Neural cell (in vitro differentiated cells): ENCODE measurements around the gene MPPED2. TPM values are rescaled to one million over a fixed set of nuclear protein-coding genes. Genes with fewer than 3 reads are reported as not detected.

Source experiments
- H2AFZ ChIP-seq: fragments of 200-600, 300-800 bp; sonication (generic), shearing (Covaris generic); 2 replicates; pipeline ENCODE4 v1.6.0; 2014; ENCODE audit warnings: low read depth, mild to moderate bottlenecking, antibody characterized with exemption, low read length, moderate library complexity
- H3F3A ChIP-seq: fragments of 200-600 bp; shearing (Covaris generic); 2 replicates; pipeline ENCODE4 v1.6.1; 2016; ENCODE audit warnings: mild to moderate bottlenecking, moderate library complexity, mixed read lengths, antibody characterized with exemption, low read length; ENCODE audit not compliant: insufficient read depth, poor library complexity, severe bottlenecking
- H3K27ac ChIP-seq: fragments of 200-600, 300-800 bp; sonication (generic), shearing (Covaris generic); 2 replicates; pipeline ENCODE4 v1.5.1; 2014; ENCODE audit warnings: mild to moderate bottlenecking, low read length, moderate library complexity
- H3K27me3 ChIP-seq: fragments of 300-800, 200-600 bp; sonication (generic), shearing (Covaris generic); 2 replicates; pipeline ENCODE4 v1.6.0; 2014; ENCODE audit warnings: mild to moderate bottlenecking, low read depth, low read length, moderate library complexity; ENCODE audit not compliant: insufficient read depth
- H3K36me3 ChIP-seq: fragments of 300-800, 200-600 bp; sonication (generic), shearing (Covaris generic); 2 replicates; pipeline ENCODE4 v1.5.1; 2014; ENCODE audit warnings: mild to moderate bottlenecking, antibody characterized with exemption, low read length, moderate library complexity; ENCODE audit not compliant: insufficient read depth
- H3K4me2 ChIP-seq: fragments of 300-800, 200-600 bp; sonication (generic), shearing (Covaris generic); 2 replicates; pipeline ENCODE4 v1.6.0; 2014; ENCODE audit warnings: mild to moderate bottlenecking, low read length
- H3K4me3 ChIP-seq: fragments of 300-800, 200-600 bp; sonication (generic), shearing (Covaris generic); 2 replicates; pipeline ENCODE4 v1.5.1; 2014; ENCODE audit warnings: mild to moderate bottlenecking, low read length, moderate library complexity
- H3K79me2 ChIP-seq: fragments of 200-600 bp; shearing (Covaris generic); replicated peaks from 2 replicates; pipeline ENCODE4 v1.6.0; 2014; ENCODE audit warnings: mild to moderate bottlenecking, low read length, moderate library complexity; ENCODE audit not compliant: insufficient read depth
- H3K9ac ChIP-seq: fragments of 300-800, 200-600 bp; sonication (generic), shearing (Covaris generic); 2 replicates; pipeline ENCODE4 v1.6.1; 2016; ENCODE audit warnings: mild to moderate bottlenecking, low read length, mixed read lengths
- H3K9me2 ChIP-seq: fragments of 200-600 bp; shearing (Covaris generic); 2 replicates; pipeline ENCODE4 v1.6.1; 2016; ENCODE audit warnings: mild to moderate bottlenecking, low read length, mixed read lengths; ENCODE audit not compliant: insufficient read depth
- H3K9me3 ChIP-seq: fragments of 200-600, 300-800 bp; sonication (generic), shearing (Covaris generic); 2 replicates; pipeline ENCODE4 v1.6.1; 2016; ENCODE audit warnings: mild to moderate bottlenecking, mixed run types, low read length, moderate library complexity, mixed read lengths
- H4K20me1 ChIP-seq: fragments of 200-600 bp; shearing (Covaris generic); 2 replicates; pipeline ENCODE4 v1.6.1; 2016; ENCODE audit warnings: mild to moderate bottlenecking, mixed run types; ENCODE audit not compliant: insufficient read depth
- EP300 ChIP-seq: fragments of 450-650 bp; conservative IDR thresholded peaks from 2 replicates; pipeline ENCODE4 v1.6.1; 2014; ENCODE audit warnings: antibody characterized with exemption, mild to moderate bottlenecking, moderate library complexity; ENCODE audit not compliant: poor library complexity, severe bottlenecking
- EZH2 ChIP-seq: fragments of 200-600, 300-800 bp; shearing (Covaris generic), sonication (generic); IDR thresholded peaks from 2 replicates; pipeline ENCODE4 v1.6.1; 2014; ENCODE audit warnings: antibody characterized with exemption, low read length, borderline replicate concordance, mild to moderate bottlenecking; ENCODE audit not compliant: insufficient read depth, poor library complexity, severe bottlenecking
- MXI1 ChIP-seq: fragments of 450-650 bp; conservative IDR thresholded peaks from 2 replicates; pipeline ENCODE4 v1.6.1; 2014; ENCODE audit warnings: antibody characterized with exemption, mild to moderate bottlenecking; ENCODE audit not compliant: poor library complexity, severe bottlenecking
- POLR2AphosphoS5 ChIP-seq: IDR thresholded peaks from 2 replicates; pipeline ENCODE4 v1.6.1; 2012
- RAD21 ChIP-seq: fragments of 450-650 bp; conservative IDR thresholded peaks from 2 replicates; pipeline ENCODE4 v1.6.1; 2014; ENCODE audit warnings: antibody characterized with exemption, mild to moderate bottlenecking, moderate library complexity
- SMC3 ChIP-seq: fragments of 450-650 bp; conservative IDR thresholded peaks from 2 replicates; pipeline ENCODE4 v1.6.1; 2014; ENCODE audit warnings: antibody characterized with exemption, mild to moderate bottlenecking, moderate library complexity; ENCODE audit not compliant: poor library complexity
- TAF1 ChIP-seq: IDR thresholded peaks from 2 replicates; pipeline ENCODE4 v1.6.1; 2012; ENCODE audit warnings: low read depth
- polyA plus RNA-seq: library from polyadenylated mRNA; depleted of rRNA; stranded (reverse); fragments of >200 nt; gene quantifications from 2 replicates; pipeline ENCODE4 v1.2.3, GENCODE V29; 2014
- TF ChIP-seq, protein P1 (sequence below): IDR thresholded peaks from 2 replicates; pipeline ENCODE4 v1.6.1; 2012; ENCODE audit warnings: borderline replicate concordance
- TF ChIP-seq, protein P2 (sequence below): fragments of 450-650 bp; IDR thresholded peaks from 2 replicates; pipeline ENCODE4 v1.5.1; 2014; ENCODE audit warnings: antibody characterized with exemption, mild to moderate bottlenecking, moderate library complexity; ENCODE audit not compliant: poor library complexity, severe bottlenecking

MPPED2 gene
- polyA plus RNA-seq, 1 donor from 2014 or later: 99.7 TPM

DNA sequence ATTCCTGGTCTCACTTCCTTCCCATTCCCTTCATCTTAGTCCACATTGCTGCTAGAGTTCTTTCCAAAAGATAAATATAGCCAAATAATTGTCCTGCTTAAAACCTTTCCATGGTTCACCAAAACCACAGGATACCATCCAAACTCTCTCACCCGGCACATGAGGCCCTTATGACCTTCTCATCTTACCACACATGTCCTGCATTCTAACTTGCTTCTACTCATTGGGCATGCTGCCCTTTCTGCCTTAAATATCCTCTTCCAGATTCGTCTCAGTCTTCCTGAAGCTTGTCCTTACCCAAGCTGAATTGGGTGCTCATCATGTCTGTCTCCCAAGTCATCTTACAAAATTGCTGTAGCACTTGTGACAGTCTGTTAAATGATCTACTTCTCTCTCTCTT is 114.9 kb downstream of the MPPED2 start:
- Histone ChIP-seq H3K79me2 (peaks cover 15% of the 10 kb centered on the region), H3K9me2 (no peaks in the 10 kb centered on the region), H3F3A (no peaks in the 10 kb centered on the region), H3K9me3 (no peaks in the 10 kb centered on the region), H2AFZ (no peak overlapping the region), H3K36me3 (no peaks in the 10 kb centered on the region), H3K27me3 (no peaks in the 10 kb centered on the region), H4K20me1 (no peaks in the 10 kb centered on the region), H3K9ac (no peak overlapping the region), H3K4me2 (no peak overlapping the region), H3K27ac (no peak overlapping the region), H3K4me3 (no peak overlapping the region)
- TF ChIP-seq EZH2: no peak
- TF ChIP-seq, protein P1, sequence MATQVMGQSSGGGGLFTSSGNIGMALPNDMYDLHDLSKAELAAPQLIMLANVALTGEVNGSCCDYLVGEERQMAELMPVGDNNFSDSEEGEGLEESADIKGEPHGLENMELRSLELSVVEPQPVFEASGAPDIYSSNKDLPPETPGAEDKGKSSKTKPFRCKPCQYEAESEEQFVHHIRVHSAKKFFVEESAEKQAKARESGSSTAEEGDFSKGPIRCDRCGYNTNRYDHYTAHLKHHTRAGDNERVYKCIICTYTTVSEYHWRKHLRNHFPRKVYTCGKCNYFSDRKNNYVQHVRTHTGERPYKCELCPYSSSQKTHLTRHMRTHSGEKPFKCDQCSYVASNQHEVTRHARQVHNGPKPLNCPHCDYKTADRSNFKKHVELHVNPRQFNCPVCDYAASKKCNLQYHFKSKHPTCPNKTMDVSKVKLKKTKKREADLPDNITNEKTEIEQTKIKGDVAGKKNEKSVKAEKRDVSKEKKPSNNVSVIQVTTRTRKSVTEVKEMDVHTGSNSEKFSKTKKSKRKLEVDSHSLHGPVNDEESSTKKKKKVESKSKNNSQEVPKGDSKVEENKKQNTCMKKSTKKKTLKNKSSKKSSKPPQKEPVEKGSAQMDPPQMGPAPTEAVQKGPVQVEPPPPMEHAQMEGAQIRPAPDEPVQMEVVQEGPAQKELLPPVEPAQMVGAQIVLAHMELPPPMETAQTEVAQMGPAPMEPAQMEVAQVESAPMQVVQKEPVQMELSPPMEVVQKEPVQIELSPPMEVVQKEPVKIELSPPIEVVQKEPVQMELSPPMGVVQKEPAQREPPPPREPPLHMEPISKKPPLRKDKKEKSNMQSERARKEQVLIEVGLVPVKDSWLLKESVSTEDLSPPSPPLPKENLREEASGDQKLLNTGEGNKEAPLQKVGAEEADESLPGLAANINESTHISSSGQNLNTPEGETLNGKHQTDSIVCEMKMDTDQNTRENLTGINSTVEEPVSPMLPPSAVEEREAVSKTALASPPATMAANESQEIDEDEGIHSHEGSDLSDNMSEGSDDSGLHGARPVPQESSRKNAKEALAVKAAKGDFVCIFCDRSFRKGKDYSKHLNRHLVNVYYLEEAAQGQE: no peak
- no peak for TF ChIP-seq MXI1
- no peak for TF ChIP-seq EP300
- TF ChIP-seq, protein P2, sequence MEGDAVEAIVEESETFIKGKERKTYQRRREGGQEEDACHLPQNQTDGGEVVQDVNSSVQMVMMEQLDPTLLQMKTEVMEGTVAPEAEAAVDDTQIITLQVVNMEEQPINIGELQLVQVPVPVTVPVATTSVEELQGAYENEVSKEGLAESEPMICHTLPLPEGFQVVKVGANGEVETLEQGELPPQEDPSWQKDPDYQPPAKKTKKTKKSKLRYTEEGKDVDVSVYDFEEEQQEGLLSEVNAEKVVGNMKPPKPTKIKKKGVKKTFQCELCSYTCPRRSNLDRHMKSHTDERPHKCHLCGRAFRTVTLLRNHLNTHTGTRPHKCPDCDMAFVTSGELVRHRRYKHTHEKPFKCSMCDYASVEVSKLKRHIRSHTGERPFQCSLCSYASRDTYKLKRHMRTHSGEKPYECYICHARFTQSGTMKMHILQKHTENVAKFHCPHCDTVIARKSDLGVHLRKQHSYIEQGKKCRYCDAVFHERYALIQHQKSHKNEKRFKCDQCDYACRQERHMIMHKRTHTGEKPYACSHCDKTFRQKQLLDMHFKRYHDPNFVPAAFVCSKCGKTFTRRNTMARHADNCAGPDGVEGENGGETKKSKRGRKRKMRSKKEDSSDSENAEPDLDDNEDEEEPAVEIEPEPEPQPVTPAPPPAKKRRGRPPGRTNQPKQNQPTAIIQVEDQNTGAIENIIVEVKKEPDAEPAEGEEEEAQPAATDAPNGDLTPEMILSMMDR: no peak

DNA sequence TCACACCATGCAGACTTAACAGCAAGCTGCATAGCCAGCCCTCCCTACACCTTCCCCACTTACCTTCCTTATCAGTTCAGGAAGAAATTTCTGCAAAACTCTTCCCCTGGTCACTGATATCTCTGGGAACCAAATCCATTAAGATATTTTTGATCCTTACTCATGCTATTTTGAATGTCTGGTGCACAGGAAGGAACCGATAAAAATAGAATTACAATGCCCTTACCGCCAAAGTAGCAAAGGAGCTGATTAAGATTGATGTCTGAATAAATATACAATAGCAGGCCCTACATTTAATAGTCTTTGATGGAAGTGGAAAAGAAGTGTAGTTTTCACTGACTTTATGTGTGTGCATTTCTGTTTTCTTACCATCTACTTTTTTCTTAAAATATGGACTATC is 117.3 kb downstream of the MPPED2 start:
- Histone ChIP-seq H2AFZ (no peak overlapping the region), H3K9me3 (no peaks in the 10 kb centered on the region), H3K9ac (no peak overlapping the region), H3K79me2 (peaks cover 15% of the 10 kb centered on the region), H3F3A (no peaks in the 10 kb centered on the region), H3K9me2 (no peaks in the 10 kb centered on the region), H3K27me3 (no peaks in the 10 kb centered on the region), H3K36me3 (no peaks in the 10 kb centered on the region), H3K27ac (no peak overlapping the region), H3K4me2 (no peak overlapping the region), H4K20me1 (no peaks in the 10 kb centered on the region), H3K4me3 (no peak overlapping the region)
- TF ChIP-seq MXI1 (no peak), EZH2 (no peak), RAD21 (no peak)

DNA sequence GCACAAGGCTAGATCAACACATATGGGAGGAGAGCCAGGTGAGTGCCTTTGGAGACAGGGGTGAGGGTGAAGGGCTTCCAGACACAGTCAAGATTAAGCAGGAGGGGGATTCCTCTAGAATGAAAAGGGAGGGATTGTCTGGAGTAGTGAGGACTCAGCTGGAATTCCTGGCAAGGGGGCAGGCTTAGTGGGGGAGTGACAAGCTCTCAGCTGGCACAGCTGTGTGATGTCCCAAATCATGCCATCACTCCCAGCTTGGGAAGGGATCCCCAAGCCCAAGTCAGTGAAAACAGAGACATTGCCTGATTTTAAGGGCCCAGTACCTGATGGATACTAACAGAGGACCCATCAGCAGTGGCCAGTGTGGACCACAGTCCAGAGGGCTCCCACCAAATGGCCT is 119.0 kb downstream of the MPPED2 start:
- Histone ChIP-seq H4K20me1 (no peaks in the 10 kb centered on the region), H3K27me3 (no peaks in the 10 kb centered on the region), H3K9ac (no peak overlapping the region), H3F3A (no peaks in the 10 kb centered on the region), H3K9me2 (no peaks in the 10 kb centered on the region), H3K9me3 (no peaks in the 10 kb centered on the region), H2AFZ (no peak overlapping the region), H3K36me3 (no peaks in the 10 kb centered on the region), H3K27ac (no peak overlapping the region), H3K4me3 (no peak overlapping the region), H3K79me2 (peaks cover 11% of the 10 kb centered on the region), H3K4me2 (no peak overlapping the region)
- TF ChIP-seq, protein P2: no peak
- TF ChIP-seq EZH2 (no peak), TAF1 (no peak), SMC3 (no peak), POLR2AphosphoS5 (no peak), RAD21 (no peak), MXI1 (no peak), EP300 (no peak)
- TF ChIP-seq, protein P1: no peak
